Stimulated activated CD8-positive, alpha-beta memory T cell treated with anti-CD3 and anti-CD28 coated beads, Interleukin-15, amount 100 ng/mL, for 4 hours (primary cell): ENCODE data around the gene GRM7.

Experiments
- DNase-seq, 2 donors: peaks; one replicate each; pipeline ENCODE4 v3.0.0-alpha.2; 2020; ENCODE audit warnings: low read depth in 2 of 2

The GRM7 gene

DNA sequence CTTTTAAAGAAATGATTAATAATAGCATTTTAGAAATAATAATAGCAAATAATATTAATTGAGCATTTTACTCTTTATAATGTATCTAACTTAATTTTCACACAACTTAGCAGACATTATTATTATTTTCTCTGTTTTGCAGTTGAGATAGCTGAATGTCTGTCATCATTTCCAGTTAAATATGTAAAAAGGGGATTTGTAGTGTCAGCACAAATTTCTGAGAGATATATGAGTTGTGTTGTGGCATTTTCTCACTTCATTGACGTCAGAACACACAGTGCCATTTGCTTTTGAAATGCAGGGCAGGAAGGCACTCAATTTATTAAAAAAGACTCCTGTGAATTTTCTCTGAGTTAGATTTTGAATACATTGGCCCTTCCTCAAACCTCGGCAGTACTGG lies 111.0 kb downstream of the GRM7 start:
- no peak for DNase-seq

DNA sequence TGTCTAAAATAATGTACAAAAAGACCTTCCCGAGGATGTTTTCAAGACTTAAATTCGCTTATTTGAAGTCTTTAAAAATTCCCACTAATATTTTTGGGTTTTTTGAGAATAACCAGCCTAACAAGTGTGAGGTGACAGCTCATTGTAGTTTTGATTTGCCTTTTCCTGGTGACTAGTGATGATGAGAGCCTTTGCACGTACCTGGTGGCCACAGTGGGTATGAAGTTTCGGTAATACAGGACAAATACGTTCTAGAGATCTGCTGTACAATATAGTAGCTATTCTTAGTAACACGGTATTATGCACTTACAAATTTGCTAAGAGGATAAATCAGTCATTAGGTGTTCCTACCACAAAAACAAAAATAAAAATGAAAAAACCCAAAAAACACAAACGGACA lies 124.9 kb downstream of the GRM7 start:
- DNase-seq: no peak

DNA sequence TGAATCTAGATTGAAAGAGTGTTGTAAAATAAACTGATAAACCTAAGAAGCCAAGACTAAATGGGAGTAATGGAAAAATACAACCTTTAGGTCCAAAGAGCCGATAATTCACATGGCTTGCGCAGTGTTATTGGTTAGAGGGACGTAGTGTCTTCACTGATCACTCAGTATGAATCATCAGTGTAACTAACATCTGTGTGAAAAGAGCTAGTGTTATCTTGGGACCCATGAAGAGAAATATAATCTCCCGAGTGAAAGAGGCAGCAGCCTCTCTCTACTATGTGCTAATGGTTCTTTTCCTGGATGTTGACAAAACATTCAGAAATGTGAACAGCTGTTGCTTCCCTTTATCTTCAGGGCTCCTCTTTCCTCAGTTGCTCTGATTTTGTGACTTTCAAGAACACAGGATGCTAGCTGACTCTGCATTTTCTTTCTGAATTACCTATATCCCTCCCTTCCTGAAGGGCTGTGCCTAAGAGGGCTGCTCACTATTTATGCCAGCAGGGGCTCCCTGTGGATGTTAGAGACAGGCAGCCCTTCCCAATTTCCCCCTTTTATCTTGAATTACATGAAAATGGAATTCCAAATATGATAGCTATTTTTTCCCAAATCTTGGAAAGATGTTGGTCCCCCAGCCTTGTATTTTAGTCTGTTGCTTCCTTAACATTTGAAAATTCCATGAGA lies 128.8 kb downstream of the GRM7 start:
- no peak for DNase-seq

DNA sequence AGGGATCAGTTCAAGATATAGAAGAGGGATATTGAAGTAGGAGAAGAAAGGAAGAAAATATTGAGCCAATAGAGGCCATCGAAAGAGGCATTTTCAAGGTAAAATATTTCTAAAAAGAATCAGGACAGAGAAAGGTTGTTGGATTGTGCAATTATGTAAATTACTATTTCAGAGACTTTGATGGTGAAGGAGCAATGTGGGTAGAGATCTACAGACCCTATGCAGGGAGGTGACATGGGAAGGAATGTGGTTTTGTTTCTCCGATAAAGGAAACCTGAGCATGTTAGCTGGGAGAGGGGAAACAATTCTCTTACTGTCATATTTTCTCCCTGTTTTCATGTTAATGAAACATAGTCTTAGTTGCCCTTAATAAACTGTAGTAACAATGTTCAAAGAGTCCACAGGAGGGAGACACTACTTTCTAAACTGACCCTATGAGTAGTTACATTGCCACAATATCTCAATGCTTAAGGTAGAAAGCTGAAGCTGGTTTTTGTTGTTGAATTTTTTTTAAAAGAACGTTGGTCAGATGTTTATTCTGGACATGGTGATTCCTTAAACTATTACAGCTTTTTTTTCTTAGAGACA lies 133.3 kb downstream of the GRM7 start:
- DNase-seq: no peak

DNA sequence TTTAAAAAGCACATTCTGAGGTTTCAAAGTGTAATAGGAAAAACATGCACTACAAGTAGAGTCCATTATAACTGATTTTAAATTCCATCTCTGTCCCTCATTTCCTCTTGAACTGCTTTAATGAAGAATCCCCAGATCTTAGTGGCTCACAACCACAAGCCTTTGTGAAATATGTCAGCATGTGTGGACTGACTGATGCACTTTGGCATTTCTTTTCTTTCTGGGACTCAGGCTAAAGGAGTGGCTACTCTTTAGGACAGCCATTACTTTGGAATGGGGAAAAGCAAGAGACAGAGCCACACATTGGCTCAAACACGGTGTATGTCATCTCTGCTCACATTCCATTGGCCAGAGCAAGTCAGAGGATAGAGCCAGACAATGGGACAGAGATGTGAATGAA lies 139.6 kb downstream of the GRM7 start:
- no peak for DNase-seq

DNA sequence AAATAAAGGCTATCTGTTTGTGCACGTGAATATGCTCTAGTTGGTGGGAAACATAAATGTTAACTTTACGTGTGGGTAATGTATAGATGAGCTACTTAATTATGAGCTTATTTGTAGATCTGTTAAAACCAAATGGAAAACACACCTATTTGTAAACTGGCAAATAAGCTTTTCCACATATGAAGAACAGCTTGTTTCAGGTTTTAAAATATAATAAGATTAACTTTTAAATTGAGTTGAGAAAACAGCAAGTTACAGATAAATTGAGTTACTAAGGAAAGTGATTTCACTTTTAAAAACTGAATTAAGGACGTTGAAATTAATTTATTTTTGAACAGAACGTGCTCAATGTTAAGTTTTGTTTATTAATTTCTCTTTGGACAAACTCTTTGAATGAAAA lies 140.5 kb downstream of the GRM7 start:
- DNase-seq: no peak

DNA sequence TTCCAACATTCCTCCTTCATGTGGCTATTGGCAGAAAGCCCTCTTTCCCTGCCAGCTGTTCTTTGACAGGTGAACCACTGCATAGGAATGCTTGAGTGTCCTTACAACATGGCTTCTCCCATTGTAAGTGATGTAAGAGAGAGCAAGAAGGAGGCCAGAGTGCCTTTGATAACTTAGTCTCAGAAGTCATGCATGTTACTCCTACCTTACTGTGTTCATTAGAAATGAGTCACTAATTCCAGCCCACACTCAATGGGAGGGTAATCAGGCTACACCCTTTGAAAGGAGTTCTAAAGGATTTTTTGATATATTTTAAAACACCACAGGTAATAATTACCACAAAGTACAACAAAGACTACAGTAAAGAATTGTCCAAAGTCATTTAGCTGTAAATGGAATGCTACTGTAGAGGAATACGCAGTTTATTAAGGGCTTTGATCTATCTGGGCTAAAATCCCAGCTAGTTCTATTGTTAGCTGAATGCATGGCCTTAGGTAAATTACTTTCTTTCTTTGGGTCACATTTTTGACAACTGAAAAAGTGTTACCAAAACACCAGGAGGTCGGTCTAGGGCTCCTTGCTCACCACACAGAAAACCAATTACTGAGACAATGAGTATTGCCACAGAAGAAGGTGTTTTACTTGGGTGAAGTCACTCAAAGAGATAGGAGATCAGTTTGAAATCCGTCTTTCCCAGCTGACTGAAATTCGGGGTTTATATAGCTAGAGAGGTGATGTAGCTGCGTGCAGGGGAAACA lies 154.9 kb downstream of the GRM7 start:
- no peak for DNase-seq

DNA sequence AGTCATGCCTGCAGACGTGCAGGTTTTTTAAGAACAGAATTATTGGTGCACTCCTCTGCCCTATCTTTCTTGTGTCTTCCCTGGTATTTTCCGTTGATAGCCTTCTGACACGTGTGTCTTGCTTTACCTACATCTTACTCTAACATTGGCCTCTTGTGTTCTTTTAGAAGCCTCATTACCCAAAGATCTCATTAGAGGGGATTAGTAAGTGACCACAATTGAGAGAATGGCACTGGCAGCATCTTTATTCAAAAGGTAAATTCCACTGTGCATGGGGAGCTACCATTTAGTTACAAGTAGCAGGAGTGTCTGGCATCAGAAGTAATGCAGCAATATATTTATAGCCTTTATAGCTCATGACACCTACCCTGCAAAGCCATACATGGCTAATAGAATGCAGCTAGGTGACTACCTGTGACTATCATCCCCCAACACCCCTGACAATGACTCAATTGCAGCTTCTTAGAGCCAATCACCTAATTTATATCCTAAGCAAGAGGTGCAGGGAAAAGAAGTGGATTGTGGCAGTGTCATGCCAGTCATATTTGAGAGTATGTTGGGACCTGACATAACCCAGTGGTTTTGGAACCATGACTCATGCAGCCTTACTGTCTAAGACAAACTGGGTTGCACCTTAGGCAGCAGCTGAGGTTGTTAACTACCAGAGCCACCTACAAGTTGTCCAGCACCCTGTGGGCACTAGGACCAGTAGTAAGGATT lies 164.8 kb downstream of the GRM7 start:
- DNase-seq: no peak

DNA sequence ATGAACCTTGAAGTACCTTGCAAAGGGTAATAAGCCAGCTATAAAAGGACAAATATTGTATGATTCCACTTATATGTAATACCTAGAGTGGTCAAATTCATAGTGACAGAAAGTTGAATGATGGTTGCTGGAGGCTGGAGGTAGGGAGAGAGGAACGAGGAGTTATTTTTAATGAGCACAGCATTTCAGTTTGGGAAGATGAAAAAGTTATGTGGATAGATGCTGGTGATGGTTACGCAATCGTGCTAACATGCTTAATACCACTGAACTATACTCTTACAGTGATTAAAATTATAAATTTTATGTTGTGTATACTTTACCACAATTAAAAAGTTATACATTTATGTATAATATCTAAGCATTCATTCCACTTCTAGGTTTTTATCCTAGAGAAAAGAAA lies 168.6 kb downstream of the GRM7 start:
- no peak for DNase-seq

DNA sequence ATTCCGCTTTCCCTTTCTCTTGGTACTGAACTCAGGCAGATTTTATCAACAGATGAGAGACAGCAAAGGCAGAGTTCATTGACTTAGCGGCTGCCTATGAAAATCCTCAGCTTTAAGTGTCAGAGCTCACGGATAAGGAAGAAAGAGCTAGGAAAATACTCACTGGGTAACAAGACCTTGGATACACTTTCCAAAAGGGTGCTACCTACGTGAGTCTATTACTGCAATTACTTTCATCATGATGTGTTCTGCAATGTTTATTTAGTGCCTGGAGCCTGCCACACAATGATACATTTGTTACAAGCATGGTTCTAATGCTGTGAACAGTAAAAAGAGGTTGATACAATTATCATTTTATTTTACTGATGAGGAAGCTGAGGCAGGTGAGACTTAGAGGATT lies 177.5 kb downstream of the GRM7 start:
- no peak for DNase-seq

DNA sequence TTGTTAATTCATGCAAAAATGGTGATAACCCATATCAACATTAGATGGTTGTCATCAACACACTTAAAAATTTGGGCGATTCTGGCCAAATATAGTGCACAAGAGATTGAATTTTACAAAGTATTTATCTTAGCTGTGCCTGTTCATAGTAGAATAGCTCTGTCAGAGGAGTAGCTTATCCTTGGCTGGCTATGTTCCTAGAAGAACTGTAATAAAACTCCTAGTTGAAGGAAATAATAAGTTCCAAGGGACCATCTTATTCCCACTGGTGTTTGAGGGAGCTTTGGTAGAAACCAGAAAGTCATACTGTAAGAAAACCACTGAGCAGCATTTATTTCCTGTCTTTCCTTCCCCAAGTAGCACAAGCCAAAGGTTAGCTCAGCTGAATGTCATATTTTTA lies 201.8 kb downstream of the GRM7 start:
- no peak for DNase-seq

DNA sequence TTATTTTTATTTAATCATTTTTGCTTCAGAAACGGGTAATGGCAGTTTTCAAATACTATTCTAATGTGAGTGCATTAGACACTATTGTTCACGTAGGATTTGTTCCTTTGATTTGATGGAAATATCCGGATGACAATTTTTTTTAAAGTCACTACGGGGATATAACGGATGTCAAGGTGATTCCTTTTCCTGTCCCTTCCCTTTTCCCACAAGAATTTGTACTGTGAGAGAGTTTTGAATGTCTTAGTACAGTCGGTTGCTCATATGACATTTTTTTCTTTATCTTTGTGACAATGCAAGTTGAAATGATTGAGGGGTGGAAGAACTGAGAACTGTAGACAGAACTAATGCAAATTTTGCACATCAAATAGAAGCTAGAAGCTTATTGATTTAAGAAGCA lies 209.5 kb downstream of the GRM7 start:
- no peak for DNase-seq

DNA sequence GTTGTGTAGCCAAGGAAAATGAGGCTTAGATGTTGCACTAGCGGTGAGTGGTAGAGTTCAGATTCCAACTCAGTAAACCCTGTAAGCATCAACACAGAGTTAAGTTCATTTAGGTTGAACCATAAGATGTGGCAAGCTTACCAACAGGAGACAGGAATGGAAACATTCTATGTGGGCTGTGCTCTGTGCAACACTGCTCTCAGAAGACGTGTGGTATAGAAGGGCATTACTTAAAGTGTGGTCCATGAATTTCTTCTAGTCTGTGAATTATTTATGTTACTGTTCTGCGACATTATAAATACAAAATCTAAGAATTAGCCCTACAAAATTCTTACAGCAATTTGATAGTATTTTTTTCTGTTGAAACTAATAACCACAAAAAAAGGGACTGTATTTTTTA lies 213.3 kb downstream of the GRM7 start:
- no peak for DNase-seq

DNA sequence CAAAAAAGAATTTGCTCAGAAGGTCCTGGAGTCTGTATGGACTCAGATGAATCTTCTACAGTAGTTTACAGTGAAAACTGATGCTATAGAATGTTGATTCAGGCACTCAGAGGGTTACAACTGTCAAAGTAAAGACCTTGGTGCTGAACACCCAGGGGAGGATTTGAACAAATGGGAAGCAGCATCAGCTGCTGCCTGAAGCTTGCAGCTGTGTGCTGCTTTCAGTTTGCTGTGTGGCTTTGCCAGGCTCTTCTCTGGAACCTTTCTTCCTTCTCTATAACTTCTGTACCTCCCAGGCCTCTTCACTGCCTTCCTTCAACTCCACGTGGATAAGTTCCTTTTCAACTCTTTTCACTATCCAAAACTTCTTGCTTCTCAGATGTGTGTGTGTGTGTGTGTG lies 214.2 kb downstream of the GRM7 start:
- no peak for DNase-seq

DNA sequence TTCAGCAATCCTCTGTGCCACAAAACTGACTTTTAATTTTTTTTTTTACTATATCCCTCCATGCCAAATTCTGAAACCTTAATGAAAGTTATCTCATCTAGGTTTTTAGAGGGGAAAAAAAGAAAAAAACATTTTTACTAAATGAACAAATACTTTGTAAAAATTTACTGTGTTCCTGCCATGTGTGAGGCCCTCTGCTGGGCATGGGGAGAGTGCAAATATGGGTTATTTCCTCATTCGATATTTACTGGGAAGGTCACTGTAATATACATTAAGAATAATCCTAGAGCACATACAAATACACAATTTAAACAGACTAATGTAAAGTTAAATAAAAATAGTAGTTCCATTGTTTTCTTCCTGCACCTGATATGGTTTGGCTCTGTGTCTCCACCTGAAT lies 215.0 kb downstream of the GRM7 start:
- no peak for DNase-seq

DNA sequence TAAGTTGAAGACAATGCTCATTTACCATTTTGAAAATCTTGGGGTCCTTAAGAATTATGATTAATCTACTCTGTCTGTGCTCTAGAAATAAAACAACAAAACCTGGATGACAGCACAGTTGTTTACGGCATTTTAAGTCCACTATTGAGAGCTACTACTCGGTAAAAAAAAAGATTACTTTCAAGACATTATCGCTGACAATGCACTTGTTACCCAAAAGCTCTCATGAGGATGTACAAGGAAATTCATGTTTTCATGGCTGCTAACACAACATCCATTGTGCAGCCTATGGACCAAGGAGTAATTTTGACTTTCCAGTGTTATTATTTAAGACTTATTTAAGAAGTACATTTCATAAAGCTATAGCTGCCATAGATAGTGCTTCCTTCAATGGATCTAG lies 221.3 kb downstream of the GRM7 start:
- no peak for DNase-seq

DNA sequence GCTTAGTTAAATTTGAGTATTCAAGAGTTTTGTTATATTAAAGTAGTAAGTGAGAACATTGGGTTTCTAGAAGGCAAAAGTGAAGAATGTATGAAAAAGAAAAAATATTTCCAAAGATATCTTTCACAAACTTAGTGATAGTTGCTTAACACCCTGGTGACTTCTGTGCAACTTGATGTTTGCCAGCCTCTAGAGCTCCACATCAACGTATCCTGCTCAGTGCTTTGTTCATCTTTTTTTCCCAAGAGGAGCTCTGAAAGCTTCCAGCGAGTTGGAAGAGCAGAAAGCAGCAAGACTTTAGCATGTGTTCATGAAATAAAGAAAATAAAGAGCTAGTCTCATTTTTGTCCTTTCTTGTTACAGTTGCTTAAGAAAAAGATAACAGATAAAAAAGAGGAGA lies 225.5 kb downstream of the GRM7 start:
- no peak for DNase-seq

DNA sequence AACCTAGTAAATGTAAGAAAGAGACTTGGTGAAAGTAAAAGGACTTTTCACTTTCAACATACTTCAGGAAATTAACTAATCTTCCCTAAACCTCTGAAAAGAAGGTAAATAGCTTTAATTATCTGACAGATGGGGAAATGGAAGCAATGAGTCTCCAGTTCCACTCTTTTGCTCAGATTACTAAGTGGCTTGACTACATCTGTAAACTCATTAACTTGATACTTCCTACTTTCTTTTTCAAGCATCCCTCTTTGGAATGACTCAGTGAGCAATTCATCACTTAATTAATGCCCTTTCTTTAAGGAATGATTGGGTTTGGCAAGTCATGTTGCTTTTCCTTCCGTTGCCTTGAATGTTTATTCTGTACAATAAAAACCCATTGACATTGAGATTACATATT lies 234.2 kb downstream of the GRM7 start:
- DNase-seq: no peak

DNA sequence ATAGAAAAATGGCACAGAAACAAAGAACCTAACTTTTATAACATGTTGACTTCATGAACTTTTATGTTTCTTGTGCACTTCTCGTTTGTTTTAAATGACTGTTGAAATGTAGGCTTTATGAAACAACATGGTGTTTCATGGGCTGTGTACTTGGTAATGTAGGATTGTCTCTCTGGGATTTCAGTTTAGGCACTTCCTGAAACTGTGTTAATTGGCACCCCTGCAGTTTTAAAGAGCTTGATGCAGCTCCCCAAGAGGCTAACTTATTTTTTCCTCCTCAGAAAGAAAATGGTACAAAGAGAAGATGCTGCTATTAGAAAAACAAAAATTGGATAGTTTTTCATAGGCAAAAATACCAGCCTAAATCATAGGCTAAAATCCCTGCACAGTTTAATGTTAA lies 239.2 kb downstream of the GRM7 start:
- DNase-seq: no peak

DNA sequence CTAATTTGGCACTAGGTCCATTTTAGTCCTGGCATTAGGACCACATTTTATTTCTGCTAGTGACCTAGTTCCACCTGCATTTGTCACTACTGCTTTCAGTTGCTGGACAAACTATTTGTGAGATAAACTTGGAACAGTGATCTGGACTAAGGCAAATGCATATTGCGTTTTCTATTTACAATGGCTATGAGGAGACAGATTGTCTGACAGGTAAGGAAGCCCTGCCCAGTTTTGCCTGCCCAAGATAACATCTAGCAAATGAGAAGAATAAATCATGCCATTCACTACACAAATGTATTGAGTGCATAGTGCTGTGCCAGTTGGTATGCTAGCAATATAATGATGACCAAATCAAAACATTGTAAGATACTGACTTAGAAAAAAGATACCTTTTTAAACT lies 245.7 kb downstream of the GRM7 start:
- no peak for DNase-seq

DNA sequence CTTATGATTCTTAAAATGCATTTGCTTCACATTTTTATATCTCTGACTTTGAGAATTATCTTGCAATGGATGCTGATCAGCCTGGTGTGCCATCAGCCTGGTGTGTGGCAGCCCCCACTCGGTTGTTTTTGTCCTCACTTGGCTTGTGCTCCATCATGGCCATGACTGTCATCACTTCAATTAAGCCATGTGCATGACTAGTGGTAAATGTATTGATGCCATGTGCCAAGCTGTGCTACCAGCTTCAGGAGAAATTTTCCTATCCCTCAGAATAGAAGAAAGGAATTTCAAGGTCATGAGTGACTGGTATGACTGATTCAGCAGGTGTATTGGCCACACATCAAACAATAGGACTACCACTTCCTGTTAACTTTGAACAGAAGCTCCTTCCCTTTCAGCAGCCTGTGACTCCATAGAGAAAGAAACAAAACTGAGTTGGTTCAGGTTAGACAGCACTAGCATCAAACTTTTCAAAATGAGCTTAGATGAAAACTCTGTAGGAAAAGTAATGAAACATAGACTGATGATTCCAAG lies 251.7 kb downstream of the GRM7 start:
- DNase-seq: no peak

DNA sequence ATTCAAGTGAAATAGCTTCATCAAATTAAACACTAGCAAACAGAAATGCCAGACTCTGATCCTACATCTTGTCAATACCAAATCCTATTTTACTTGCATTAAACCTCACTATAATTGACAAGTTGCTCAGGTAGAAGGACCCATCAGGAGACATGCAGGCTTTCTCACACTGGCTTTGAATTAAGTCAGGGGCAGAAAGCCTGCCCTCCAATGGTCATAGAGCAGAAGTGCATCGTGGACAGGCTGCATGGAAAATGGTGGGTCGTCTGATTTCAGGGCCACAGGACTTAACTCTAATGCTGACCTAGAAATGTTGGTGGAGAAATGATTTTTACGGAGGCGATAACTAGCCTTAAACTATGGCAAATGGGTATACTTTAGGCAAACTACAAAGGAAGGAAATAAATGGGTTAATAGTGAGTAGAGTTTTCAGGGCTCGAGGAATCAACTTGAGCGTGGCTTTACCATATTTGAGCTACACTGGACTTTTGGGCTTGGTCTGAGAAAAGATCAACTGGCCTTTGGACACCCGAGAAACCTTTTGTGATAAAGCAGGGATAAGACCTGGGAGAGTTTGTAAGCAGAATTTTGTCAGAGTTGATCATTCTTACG lies 283.9 kb downstream of the GRM7 start:
- no peak for DNase-seq
